Tibial nerve (tissue), 4 donors: ENCODE results near the gene HMCN2. TPM values are rescaled to one million over a fixed set of nuclear protein-coding genes. Genes with fewer than 3 reads are reported as not detected.

ENCODE experiments used
- DNase-seq, 2 donors: peaks; one replicate each; pipeline ENCODE4 v3.0.0-alpha.2; 2019; ENCODE audit warnings: low spot score in 2 of 2
- H3K27ac ChIP-seq, 4 donors: fragments of 200-600 bp; sonication (generic) in 3 of 4; one replicate each; pipeline ENCODE4 v1.5.1; 2017 to 2019; ENCODE audit warnings: mild to moderate bottlenecking in 1 of 4
- H3K27me3 ChIP-seq, 2 donors: fragments of 200-600 bp; sonication (generic) in 1 of 2; one replicate each; pipeline versions ENCODE4 v1.5.1 to v1.6.0; 2017 to 2019
- H3K36me3 ChIP-seq, 3 donors: fragments of 200-600 bp; sonication (generic); one replicate each; pipeline ENCODE4 v1.5.1; 2018 to 2019
- H3K4me1 ChIP-seq, 4 donors: fragments of 200-600 bp; sonication (generic) in 3 of 4; one replicate each; pipeline ENCODE4 v1.5.1; 2017 to 2019
- H3K4me3 ChIP-seq, 4 donors: fragments of 200-600 bp; sonication (generic) in 3 of 4; one replicate each; pipeline ENCODE4 v1.5.1; 2017 to 2019; ENCODE audit warnings: mild to moderate bottlenecking in 1 of 4, moderate library complexity in 1 of 4
- H3K9me3 ChIP-seq, 4 donors: fragments of 200-600 bp; sonication (generic) in 3 of 4; one replicate each; pipeline ENCODE4 v1.5.1; 2017 to 2019
- CTCF ChIP-seq, 5 experiments: fragments of 200-600 bp in 3 of 5; fragments of 450-650 bp in 2 of 5; sonication (generic) in 3 of 5; IDR thresholded peaks; one replicate each; pipeline ENCODE4 v1.5.1; 2016 to 2019; ENCODE audit warnings: antibody characterized with exemption in 5 of 5, mild to moderate bottlenecking in 3 of 5, moderate library complexity in 2 of 5
- EP300 ChIP-seq, 2 donors: sonication (generic); formaldehyde crosslinking; IDR thresholded peaks; one replicate each; pipeline ENCODE4 v1.6.1; 2017; ENCODE audit warnings: antibody characterized with exemption in 2 of 2, mild to moderate bottlenecking in 1 of 2
- POLR2A ChIP-seq, 2 donors: fragments of 450-650 bp; IDR thresholded peaks; one replicate each; pipeline ENCODE4 v1.6.1; 2017; ENCODE audit warnings: antibody characterized with exemption in 2 of 2, mild to moderate bottlenecking in 2 of 2, moderate library complexity in 2 of 2
- WGBS, 2 donors: methylation state at CpG; one replicate each; pipeline ENCODE4 v1.1.5; 2018; 5-methylcytosine and 5-hydroxymethylcytosine counted together
- total RNA-seq, 4 donors: library from RNA; depleted of rRNA; stranded (reverse); fragments of >200 nt; gene quantifications; one replicate each; pipeline ENCODE4 v1.1.0, GENCODE V29; 2016

HMCN2 gene
- total RNA-seq, 4 donors from 2014 or later = 0.90 to 53.7 (median 20.3) TPM

- 91 to 93% methylated on average over 20 to 23 of the region's 23 CpGs for WGBS, 2 donors
- Histone ChIP-seq H3K27ac (no peak overlapping the region), H3K4me1 (peaks cover 0 to 10% (median 0%) of the 10 kb centered on the region in 4 donors), H3K36me3 (peaks cover 0 to 7% (median 2%) of the 10 kb centered on the region in 3 donors), H3K4me3 (no peak overlapping the region), H3K27me3 (peaks cover 0 to 7% of the 10 kb centered on the region in 2 donors), H3K9me3 (no peaks in the 10 kb centered on the region)
- TF ChIP-seq POLR2A (IDR thresholded peaks at IDR 0.05) (no peak), EP300 (IDR thresholded peaks at IDR 0.05) (no peak), CTCF (IDR thresholded peaks at IDR 0.05) (no peak)
- DNase-seq = no peak
These were observed 192.7 kb downstream of the HMCN2 start for GRCh38 chr9:130458027-130458803.

DNA sequence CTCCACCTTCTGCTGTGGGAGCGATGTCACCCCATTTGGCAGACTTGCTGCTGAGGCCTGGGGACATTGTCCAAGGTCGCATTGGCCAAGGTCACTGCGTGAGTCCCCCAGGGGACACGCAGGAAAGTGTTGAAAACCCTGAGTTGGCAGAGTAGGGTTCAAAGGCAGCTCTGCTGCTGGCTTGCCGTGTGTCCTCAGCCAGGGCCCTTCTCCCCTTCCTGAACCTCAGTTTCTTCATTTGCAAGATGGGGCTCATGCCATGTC lies 193.2 kb downstream of the HMCN2 start:
- no peak for TF ChIP-seq EP300 (IDR thresholded peaks at IDR 0.05)
- no peak for TF ChIP-seq POLR2A (IDR thresholded peaks at IDR 0.05)
- no peak for TF ChIP-seq CTCF (IDR thresholded peaks at IDR 0.05)
- 82 to 85% methylated on average over 5 of the region's 5 CpGs for WGBS, 2 donors
- Histone ChIP-seq H3K36me3 (peaks cover 0 to 8% (median 2%) of the 10 kb centered on the region in 3 donors), H3K4me1 (peaks cover 0 to 5% (median 0%) of the 10 kb centered on the region in 4 donors), H3K4me3 (no peak overlapping the region), H3K27me3 (peaks cover 0 to 7% of the 10 kb centered on the region in 2 donors), H3K9me3 (no peaks in the 10 kb centered on the region), H3K27ac (no peak overlapping the region)
- DNase-seq = no peak

GRCh38 chr9:130459151-130459550 lies 193.6 kb downstream of the HMCN2 start:
- Histone ChIP-seq H3K36me3 (peaks cover 0 to 12% (median 2%) of the 10 kb centered on the region in 3 donors), H3K4me3 (no peak overlapping the region), H3K27ac (no peak overlapping the region), H3K27me3 (peaks cover 0 to 7% of the 10 kb centered on the region in 2 donors), H3K4me1 (peaks cover 0 to under 1% (median 0%) of the 10 kb centered on the region in 4 donors), H3K9me3 (no peaks in the 10 kb centered on the region)
- no peak for DNase-seq
- no peak for TF ChIP-seq CTCF (IDR thresholded peaks at IDR 0.05)
- no peak for TF ChIP-seq POLR2A (IDR thresholded peaks at IDR 0.05)
- TF ChIP-seq EP300 (IDR thresholded peaks at IDR 0.05) = no peak
- 78% methylated on average over 8 of the region's 8 CpGs for WGBS, 2 donors

GRCh38 chr9:130459941-130460669 lies 194.5 kb downstream of the HMCN2 start:
- Histone ChIP-seq H3K27ac (no peak overlapping the region), H3K4me3 (no peak overlapping the region), H3K27me3 (peaks cover 0 to 7% of the 10 kb centered on the region in 2 donors), H3K36me3 (peaks cover 0 to 18% (median 2%) of the 10 kb centered on the region in 3 donors), H3K9me3 (no peaks in the 10 kb centered on the region), H3K4me1 (no peaks in the 10 kb centered on the region)
- TF ChIP-seq POLR2A (IDR thresholded peaks at IDR 0.05) (no peak), EP300 (IDR thresholded peaks at IDR 0.05) (no peak), CTCF (IDR thresholded peaks at IDR 0.05) (no peak)
- no peak for DNase-seq
- WGBS, 2 donors = 76 to 79% methylated on average over 9 to 11 of the region's 11 CpGs

- H3K27me3 ChIP-seq = peaks cover 0 to 11% of the 10 kb centered on the region in 2 donors
- no peak overlapping the region for H3K27ac ChIP-seq
- no peak overlapping the region for H3K4me3 ChIP-seq
- 25 to 28% methylated on average over 10 to 22 of the region's 22 CpGs for WGBS, 2 donors
- TF ChIP-seq CTCF (IDR thresholded peaks at IDR 0.05) (peak; percentile 82 to 94 (median 87)), EP300 (IDR thresholded peaks at IDR 0.05) (no peak)
- peak in 1 of 2 donors; percentile 53 for DNase-seq
- no peaks in the 10 kb centered on the region for H3K9me3 ChIP-seq
- H3K36me3 ChIP-seq = peaks cover 0 to 24% (median 2%) of the 10 kb centered on the region in 3 donors
- no peaks in the 10 kb centered on the region for H3K4me1 ChIP-seq
These were observed 195.7 kb downstream of the HMCN2 start for GRCh38 chr9:130461218-130461630.
